GM23338 (cell line): ENCODE data around the gene HPD. TPM values are rescaled to one million over a fixed set of nuclear protein-coding genes. Genes with fewer than 3 reads are reported as not detected.

Source experiments
- ATAC-seq: fragments of 200-7000 bp; cut with Tn5 transposase; 3 replicates; pipeline ENCODE4 v1.9.1; 2020
- DNase-seq: peaks from one replicate; pipeline ENCODE4 v3.0.0-alpha.2; 2015; ENCODE audit warnings: low spot score
- H2AFZ ChIP-seq: fragments of 200-600 bp; sonication (generic); 2 replicates; pipeline ENCODE4 v1.8.0; 2016; ENCODE audit warnings: antibody characterized with exemption, mild to moderate bottlenecking, moderate library complexity
- H3F3A ChIP-seq: fragments of 200-600 bp; sonication (generic); replicated peaks from 2 replicates; pipeline ENCODE4 v1.8.0; 2017; ENCODE audit warnings: antibody characterized with exemption, mixed run types, low read depth
- H3K27ac ChIP-seq: fragments of 200-600 bp; sonication (generic); 2 replicates; pipeline ENCODE4 v1.6.1; 2016; ENCODE audit warnings: low read depth
- H3K27me3 ChIP-seq: fragments of 200-600 bp; sonication (generic); 2 replicates; pipeline ENCODE4 v1.8.0; 2016; ENCODE audit warnings: mild to moderate bottlenecking, mixed run types, moderate library complexity; ENCODE audit not compliant: insufficient read depth
- H3K36me3 ChIP-seq: fragments of 200-600 bp; sonication (generic); 2 replicates; pipeline ENCODE4 v1.8.0; 2016; ENCODE audit warnings: mild to moderate bottlenecking; ENCODE audit not compliant: insufficient read depth
- H3K4me1 ChIP-seq: fragments of 200-600 bp; sonication (generic); 2 replicates; pipeline ENCODE4 v1.8.0; 2016; ENCODE audit warnings: mild to moderate bottlenecking, moderate library complexity; ENCODE audit not compliant: insufficient read depth
- H3K4me2 ChIP-seq: fragments of 200-600 bp; sonication (generic); 2 replicates; pipeline ENCODE4 v1.7.1; 2017; ENCODE audit warnings: mixed run types
- H3K4me3 ChIP-seq: fragments of 200-600 bp; sonication (generic); 2 replicates; pipeline ENCODE4 v1.6.1; 2016; ENCODE audit warnings: mixed run types
- H3K79me2 ChIP-seq: fragments of 200-600 bp; sonication (generic); replicated peaks from 2 replicates; pipeline ENCODE4 v1.8.0; 2017; ENCODE audit warnings: mild to moderate bottlenecking; ENCODE audit not compliant: insufficient read depth
- H3K9me2 ChIP-seq: fragments of 200-600 bp; sonication (generic); 2 replicates; pipeline ENCODE4 v1.8.0; 2017; ENCODE audit not compliant: insufficient read depth
- H4K20me1 ChIP-seq: fragments of 200-600 bp; sonication (generic); replicated peaks from 2 replicates; pipeline ENCODE4 v1.8.0; 2017; ENCODE audit warnings: mild to moderate bottlenecking; ENCODE audit not compliant: insufficient read depth
- H3K27ac Mint-ChIP-seq: 2 replicates; pipeline ENCODE4 v1.8.0; 2020; ENCODE audit warnings: inconsistent platforms, mild to moderate bottlenecking, moderate library complexity, mixed read lengths
- H3K27me3 Mint-ChIP-seq: 3 replicates; pipeline ENCODE4 v1.8.0; 2022; ENCODE audit warnings: low read depth, mild to moderate bottlenecking, moderate library complexity, mixed read lengths, inconsistent platforms; ENCODE audit not compliant: insufficient read depth, poor library complexity
- H3K36me3 Mint-ChIP-seq: 3 replicates; pipeline ENCODE4 v1.8.0; 2021; ENCODE audit warnings: low read depth, mild to moderate bottlenecking, inconsistent platforms, moderate library complexity, mixed read lengths
- H3K4me1 Mint-ChIP-seq: 3 replicates; pipeline ENCODE4 v1.8.0; 2020; ENCODE audit warnings: mild to moderate bottlenecking, inconsistent platforms, mixed read lengths
- H3K4me3 Mint-ChIP-seq: 3 replicates; pipeline ENCODE4 v1.8.0; 2021; ENCODE audit warnings: moderate library complexity, mild to moderate bottlenecking, inconsistent platforms, mixed read lengths
- H3K9me3 Mint-ChIP-seq: 3 replicates; pipeline ENCODE4 v1.8.0; 2020; ENCODE audit warnings: moderate library complexity, mild to moderate bottlenecking, inconsistent platforms, mixed read lengths
- JUNB ChIP-seq: IDR thresholded peaks from one replicate; pipeline ENCODE4 v1.6.1; 2016; ENCODE audit warnings: antibody characterized with exemption; ENCODE audit not compliant: unreplicated experiment
- NANOG ChIP-seq: IDR thresholded peaks from 2 replicates; pipeline ENCODE4 v1.6.1; 2016; ENCODE audit warnings: antibody characterized with exemption, borderline replicate concordance
- POLR2AphosphoS5 ChIP-seq: IDR thresholded peaks from 2 replicates; pipeline ENCODE4 v1.6.1; 2016; ENCODE audit warnings: antibody characterized with exemption, low read depth
- ZNF114 ChIP-seq: fragments of 250-450 bp; sonication (Bioruptor Pico); IDR thresholded peaks from 2 replicates; pipeline ENCODE4 v1.5.0; 2020; ENCODE audit warnings: mild to moderate bottlenecking, moderate library complexity
- ZNF331 ChIP-seq: fragments of 250-450 bp; sonication (Bioruptor Pico); IDR thresholded peaks from 2 replicates; pipeline ENCODE4 v1.5.0; 2020; ENCODE audit warnings: low read depth, mild to moderate bottlenecking, moderate library complexity
- polyA plus RNA-seq: library from polyadenylated mRNA; unstranded; fragments of >200 nt; fragmentation: Nextera tagmentation; extraction: Ambion mirVana; gene quantifications from 2 replicates; pipeline ENCODE4 v1.2.1, GENCODE V29; 2016
- total RNA-seq: library from RNA; depleted of rRNA; stranded (reverse); fragments of >200 nt; shearing (Covaris generic); gene quantifications from 2 replicates; pipeline ENCODE4 v1.2.3, GENCODE V29; 2014
- TF ChIP-seq, protein P1 (sequence below), 2 experiments: fragments of 200-600 bp in 1 of 2; sonication (generic) in 1 of 2; conservative IDR thresholded peaks; 2 replicates each; pipeline versions ENCODE4 v1.5.1 to v1.6.1; 2016 to 2017; ENCODE audit warnings: antibody characterized with exemption in 2 of 2, low read depth in 2 of 2, mild to moderate bottlenecking in 2 of 2, moderate library complexity in 1 of 2
- TF ChIP-seq, protein P2 (sequence below): fragments of 250-450 bp; sonication (Bioruptor Pico); IDR thresholded peaks from 2 replicates; pipeline ENCODE4 v1.5.0; 2020; ENCODE audit warnings: mild to moderate bottlenecking, moderate library complexity

The HPD gene
- total and polyA plus RNA-seq, 2 experiments from 2014 or later: not detected

- peaks cover 20% of the 10 kb centered on the region; the same call in 1 of the 2 replicates for H4K20me1 ChIP-seq
- Mint-ChIP-seq H3K4me3 (peak overlapping the region; percentile 81), H3K27ac (peak overlapping the region; percentile 87), H3K9me3 (no peaks in the 10 kb centered on the region), H3K27me3 (peaks cover 28% of the 10 kb centered on the region), H3K36me3 (peaks cover 45% of the 10 kb centered on the region), H3K4me1 (peaks cover 24% of the 10 kb centered on the region)
- H2AFZ ChIP-seq: no peak overlapping the region; the same call in 1 of the 2 replicates
- DNase-seq (peak; percentile 89), ATAC-seq (peak; percentile 84)
- H3K36me3 ChIP-seq: 0 out of 2 replicates have a peak, but pooled peaks cover 3% of the 10 kb centered on the region
- H3K4me3 ChIP-seq: peak overlapping the region; percentile 97
- TF ChIP-seq, protein P1, sequence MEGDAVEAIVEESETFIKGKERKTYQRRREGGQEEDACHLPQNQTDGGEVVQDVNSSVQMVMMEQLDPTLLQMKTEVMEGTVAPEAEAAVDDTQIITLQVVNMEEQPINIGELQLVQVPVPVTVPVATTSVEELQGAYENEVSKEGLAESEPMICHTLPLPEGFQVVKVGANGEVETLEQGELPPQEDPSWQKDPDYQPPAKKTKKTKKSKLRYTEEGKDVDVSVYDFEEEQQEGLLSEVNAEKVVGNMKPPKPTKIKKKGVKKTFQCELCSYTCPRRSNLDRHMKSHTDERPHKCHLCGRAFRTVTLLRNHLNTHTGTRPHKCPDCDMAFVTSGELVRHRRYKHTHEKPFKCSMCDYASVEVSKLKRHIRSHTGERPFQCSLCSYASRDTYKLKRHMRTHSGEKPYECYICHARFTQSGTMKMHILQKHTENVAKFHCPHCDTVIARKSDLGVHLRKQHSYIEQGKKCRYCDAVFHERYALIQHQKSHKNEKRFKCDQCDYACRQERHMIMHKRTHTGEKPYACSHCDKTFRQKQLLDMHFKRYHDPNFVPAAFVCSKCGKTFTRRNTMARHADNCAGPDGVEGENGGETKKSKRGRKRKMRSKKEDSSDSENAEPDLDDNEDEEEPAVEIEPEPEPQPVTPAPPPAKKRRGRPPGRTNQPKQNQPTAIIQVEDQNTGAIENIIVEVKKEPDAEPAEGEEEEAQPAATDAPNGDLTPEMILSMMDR (conservative IDR thresholded peaks at IDR 0.05; ENCODE audit: low read depth in 2 of 2): peak in 1 of 2 experiments; percentile 22; a peak in 1 of 4 replicates
- TF ChIP-seq POLR2AphosphoS5: peak; percentile 77
- TF ChIP-seq ZNF331 (CRISPR knock-in tag): no peak
- peaks cover 12% of the 10 kb centered on the region for H3F3A ChIP-seq
- peaks cover 41% of the 10 kb centered on the region for H3K79me2 ChIP-seq
- no peaks in the 10 kb centered on the region for H3K9me2 ChIP-seq
- H3K4me2 ChIP-seq: peak overlapping the region; percentile 99
- no peaks in the 10 kb centered on the region for H3K27me3 ChIP-seq
- H3K4me1 ChIP-seq: peaks cover 21% of the 10 kb centered on the region
- peak overlapping the region; percentile 94 for H3K27ac ChIP-seq
Measured at GRCh38 chr12:121812320-121812871, 46.3 kb downstream of the HPD start.

DNA sequence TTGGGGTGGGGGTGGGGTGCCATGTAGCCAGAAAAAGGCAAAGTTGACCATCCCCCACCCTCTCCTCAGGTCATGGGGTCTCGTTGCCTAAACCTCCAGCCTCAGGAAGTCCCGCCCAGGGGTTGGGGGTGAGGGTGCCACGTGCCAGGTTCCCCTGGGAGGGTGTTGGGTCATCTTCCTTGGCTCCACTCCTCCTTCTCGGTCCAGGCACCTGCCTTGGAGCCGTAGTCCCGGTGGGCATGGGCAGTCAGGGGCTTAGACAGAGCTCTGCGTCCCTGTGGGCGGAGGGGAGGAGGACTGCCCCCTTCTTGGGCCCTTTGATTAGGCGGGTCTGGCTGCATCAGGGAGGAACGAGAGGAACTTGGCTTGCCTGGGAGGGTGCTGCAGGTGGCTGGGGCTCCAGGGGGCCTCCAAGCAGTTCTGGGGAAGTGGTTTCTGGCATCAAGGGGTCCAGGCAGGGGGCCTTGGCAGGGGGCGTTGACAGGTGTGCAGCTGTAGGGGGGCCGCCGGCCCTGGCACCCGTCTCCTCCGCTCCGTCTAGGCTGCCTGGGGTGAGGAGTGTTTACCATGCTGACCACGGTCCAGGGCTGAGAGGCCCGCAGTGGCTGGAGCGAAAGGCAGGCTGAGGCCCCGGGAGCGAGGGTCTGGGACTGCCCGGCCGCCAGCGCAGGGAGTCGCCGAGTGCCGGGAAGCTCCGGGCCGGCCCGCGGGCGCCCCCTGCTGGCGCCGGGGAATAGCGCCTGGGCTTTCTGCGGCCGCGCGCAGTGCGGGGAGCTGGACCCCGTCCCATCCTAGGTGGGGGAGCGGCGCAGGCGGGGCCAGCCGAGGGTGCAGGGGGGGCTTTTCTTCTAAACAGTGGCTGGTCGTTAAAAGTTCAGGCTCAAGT is 47.0 kb downstream of the HPD start:
- Histone ChIP-seq H3F3A (peaks cover 12% of the 10 kb centered on the region), H3K36me3 (0 out of 2 replicates have a peak, but pooled peaks cover 3% of the 10 kb centered on the region), H3K27ac (peak overlapping the region; percentile 94), H4K20me1 (peaks cover 20% of the 10 kb centered on the region; the same call in 1 of the 2 replicates), H3K4me3 (peak overlapping the region; percentile 97), H3K4me1 (peaks cover 28% of the 10 kb centered on the region), H3K4me2 (peak overlapping the region; percentile 99), H3K9me2 (no peaks in the 10 kb centered on the region), H3K79me2 (peaks cover 48% of the 10 kb centered on the region), H2AFZ (no peak overlapping the region; the same call in 1 of the 2 replicates), H3K27me3 (no peaks in the 10 kb centered on the region)
- TF ChIP-seq NANOG: no peak
- TF ChIP-seq JUNB: no peak
- TF ChIP-seq, protein P2, sequence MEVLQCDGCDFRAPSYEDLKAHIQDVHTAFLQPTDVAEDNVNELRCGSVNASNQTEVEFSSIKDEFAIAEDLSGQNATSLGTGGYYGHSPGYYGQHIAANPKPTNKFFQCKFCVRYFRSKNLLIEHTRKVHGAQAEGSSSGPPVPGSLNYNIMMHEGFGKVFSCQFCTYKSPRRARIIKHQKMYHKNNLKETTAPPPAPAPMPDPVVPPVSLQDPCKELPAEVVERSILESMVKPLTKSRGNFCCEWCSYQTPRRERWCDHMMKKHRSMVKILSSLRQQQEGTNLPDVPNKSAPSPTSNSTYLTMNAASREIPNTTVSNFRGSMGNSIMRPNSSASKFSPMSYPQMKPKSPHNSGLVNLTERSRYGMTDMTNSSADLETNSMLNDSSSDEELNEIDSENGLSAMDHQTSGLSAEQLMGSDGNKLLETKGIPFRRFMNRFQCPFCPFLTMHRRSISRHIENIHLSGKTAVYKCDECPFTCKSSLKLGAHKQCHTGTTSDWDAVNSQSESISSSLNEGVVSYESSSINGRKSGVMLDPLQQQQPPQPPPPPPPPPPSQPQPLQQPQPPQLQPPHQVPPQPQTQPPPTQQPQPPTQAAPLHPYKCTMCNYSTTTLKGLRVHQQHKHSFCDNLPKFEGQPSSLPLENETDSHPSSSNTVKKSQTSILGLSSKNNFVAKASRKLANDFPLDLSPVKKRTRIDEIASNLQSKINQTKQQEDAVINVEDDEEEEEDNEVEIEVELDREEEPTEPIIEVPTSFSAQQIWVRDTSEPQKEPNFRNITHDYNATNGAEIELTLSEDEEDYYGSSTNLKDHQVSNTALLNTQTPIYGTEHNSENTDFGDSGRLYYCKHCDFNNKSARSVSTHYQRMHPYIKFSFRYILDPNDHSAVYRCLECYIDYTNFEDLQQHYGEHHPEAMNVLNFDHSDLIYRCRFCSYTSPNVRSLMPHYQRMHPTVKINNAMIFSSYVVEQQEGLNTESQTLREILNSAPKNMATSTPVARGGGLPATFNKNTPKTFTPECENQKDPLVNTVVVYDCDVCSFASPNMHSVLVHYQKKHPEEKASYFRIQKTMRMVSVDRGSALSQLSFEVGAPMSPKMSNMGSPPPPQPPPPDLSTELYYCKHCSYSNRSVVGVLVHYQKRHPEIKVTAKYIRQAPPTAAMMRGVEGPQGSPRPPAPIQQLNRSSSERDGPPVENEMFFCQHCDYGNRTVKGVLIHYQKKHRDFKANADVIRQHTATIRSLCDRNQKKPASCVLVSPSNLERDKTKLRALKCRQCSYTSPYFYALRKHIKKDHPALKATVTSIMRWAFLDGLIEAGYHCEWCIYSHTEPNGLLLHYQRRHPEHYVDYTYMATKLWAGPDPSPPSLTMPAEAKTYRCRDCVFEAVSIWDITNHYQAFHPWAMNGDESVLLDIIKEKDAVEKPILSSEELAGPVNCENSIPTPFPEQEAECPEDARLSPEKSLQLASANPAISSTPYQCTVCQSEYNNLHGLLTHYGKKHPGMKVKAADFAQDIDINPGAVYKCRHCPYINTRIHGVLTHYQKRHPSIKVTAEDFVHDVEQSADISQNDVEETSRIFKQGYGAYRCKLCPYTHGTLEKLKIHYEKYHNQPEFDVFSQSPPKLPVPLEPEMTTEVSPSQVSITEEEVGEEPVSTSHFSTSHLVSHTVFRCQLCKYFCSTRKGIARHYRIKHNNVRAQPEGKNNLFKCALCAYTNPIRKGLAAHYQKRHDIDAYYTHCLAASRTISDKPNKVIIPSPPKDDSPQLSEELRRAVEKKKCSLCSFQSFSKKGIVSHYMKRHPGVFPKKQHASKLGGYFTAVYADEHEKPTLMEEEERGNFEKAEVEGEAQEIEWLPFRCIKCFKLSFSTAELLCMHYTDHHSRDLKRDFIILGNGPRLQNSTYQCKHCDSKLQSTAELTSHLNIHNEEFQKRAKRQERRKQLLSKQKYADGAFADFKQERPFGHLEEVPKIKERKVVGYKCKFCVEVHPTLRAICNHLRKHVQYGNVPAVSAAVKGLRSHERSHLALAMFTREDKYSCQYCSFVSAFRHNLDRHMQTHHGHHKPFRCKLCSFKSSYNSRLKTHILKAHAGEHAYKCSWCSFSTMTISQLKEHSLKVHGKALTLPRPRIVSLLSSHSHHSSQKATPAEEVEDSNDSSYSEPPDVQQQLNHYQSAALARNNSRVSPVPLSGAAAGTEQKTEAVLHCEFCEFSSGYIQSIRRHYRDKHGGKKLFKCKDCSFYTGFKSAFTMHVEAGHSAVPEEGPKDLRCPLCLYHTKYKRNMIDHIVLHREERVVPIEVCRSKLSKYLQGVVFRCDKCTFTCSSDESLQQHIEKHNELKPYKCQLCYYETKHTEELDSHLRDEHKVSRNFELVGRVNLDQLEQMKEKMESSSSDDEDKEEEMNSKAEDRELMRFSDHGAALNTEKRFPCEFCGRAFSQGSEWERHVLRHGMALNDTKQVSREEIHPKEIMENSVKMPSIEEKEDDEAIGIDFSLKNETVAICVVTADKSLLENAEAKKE (CRISPR knock-in tag): no peak
- TF ChIP-seq, protein P1 (conservative IDR thresholded peaks at IDR 0.05; ENCODE audit: low read depth in 2 of 2): peak; percentile 77 to 78
- peak; percentile 68 for TF ChIP-seq POLR2AphosphoS5
- no peak for TF ChIP-seq ZNF114 (CRISPR knock-in tag)
- Mint-ChIP-seq H3K4me3 (peak overlapping the region; percentile 81), H3K27me3 (peaks cover 28% of the 10 kb centered on the region), H3K36me3 (peaks cover 48% of the 10 kb centered on the region), H3K4me1 (peaks cover 31% of the 10 kb centered on the region), H3K27ac (peak overlapping the region; percentile 87), H3K9me3 (no peaks in the 10 kb centered on the region)
- ATAC-seq (peak; percentile 85), DNase-seq (peak; percentile 92)
